SK-N-SH (cell line): Measurements from ENCODE around the gene SEMA4B. TPM values are rescaled to one million over a fixed set of nuclear protein-coding genes. Genes with fewer than 3 reads are reported as not detected.
"Not testable (repeated sequence)": the region's sequence is repeated elsewhere in the genome, so short reads cannot be mapped to it uniquely, and the experiment has no call there.

Experiments
- CTCF ChIA-PET: fragments of 300-600, 350-600 bp; formaldehyde crosslinking; extraction: SDS; loops from one replicate; lab custom pipeline; 2021; lab: Yijun Ruan, JAX
- POLR2A ChIA-PET: fragments of 350-600 bp; sonication (Branson Sonifier 250); formaldehyde crosslinking; extraction: SDS; loops from one replicate; lab custom pipeline; 2020; ENCODE audit warnings: antibody characterized with exemption, inconsistent platforms; lab: Yijun Ruan, JAX
- DNase-seq: peaks from one replicate; pipeline ENCODE4 v3.0.0; 2012
- H2AFZ ChIP-seq: fragments of 200-600 bp; sonication (generic); 2 replicates; pipeline ENCODE4 v1.8.1; 2016; ENCODE audit warnings: antibody characterized with exemption, mild to moderate bottlenecking, low read depth
- H3F3A ChIP-seq: fragments of 200-600 bp; sonication (generic); replicated peaks from 2 replicates; pipeline ENCODE3; 2016; ENCODE audit warnings: antibody characterized with exemption, mild to moderate bottlenecking; ENCODE audit not compliant: insufficient read depth
- H3K27ac ChIP-seq, 2 experiments: fragments of 200-500 bp in 1 of 2; fragments of 200-600 bp in 1 of 2; sonication (Bioruptor generic) in 1 of 2; sonication (generic), shearing (Covaris generic) in 1 of 2; 2 replicates each; pipeline versions ENCODE4 v1.5.1 to v1.6.1; 2014 to 2016; ENCODE audit warnings: low read depth in 2 of 2, inconsistent platforms in 1 of 2, low read length in 1 of 2, mild to moderate bottlenecking in 1 of 2, mixed read lengths in 1 of 2
- H3K27me3 ChIP-seq: fragments of 200-600 bp; sonication (generic), shearing (Covaris generic); 2 replicates; pipeline ENCODE4 v1.6.1; 2016; ENCODE audit warnings: mixed run types; ENCODE audit not compliant: insufficient read depth
- H3K36me3 ChIP-seq, 2 experiments: fragments of 200-500 bp in 1 of 2; fragments of 200-600 bp in 1 of 2; sonication (Bioruptor generic) in 1 of 2; sonication (generic) in 1 of 2; replicated peaks in 1 of 2; 2 replicates each; pipeline versions ENCODE3 to v1.5.1; 2014 to 2016; ENCODE audit warnings: low read length in 1 of 2, mild to moderate bottlenecking in 1 of 2; ENCODE audit not compliant: insufficient read depth in 2 of 2, control insufficient read depth in 1 of 2
- H3K4me1 ChIP-seq, 2 experiments: fragments of 200-500 bp in 1 of 2; fragments of 200-600 bp in 1 of 2; sonication (Bioruptor generic) in 1 of 2; sonication (generic), shearing (Covaris generic) in 1 of 2; 2 replicates each; pipeline versions ENCODE4 v1.5.1 to v1.6.1; 2014 to 2016; ENCODE audit warnings: low read depth in 1 of 2, low read length in 1 of 2, mixed run types in 1 of 2; ENCODE audit not compliant: insufficient read depth in 2 of 2, control insufficient read depth in 1 of 2
- H3K4me2 ChIP-seq: fragments of 200-600 bp; sonication (generic), shearing (Covaris generic); 2 replicates; pipeline ENCODE4 v1.6.1; 2017; ENCODE audit warnings: mixed run types
- H3K4me3 ChIP-seq, 2 experiments: fragments of 200-500 bp in 1 of 2; fragments of 200-600 bp in 1 of 2; sonication (Bioruptor generic) in 1 of 2; sonication (generic), shearing (Covaris generic) in 1 of 2; 2 replicates each; pipeline versions ENCODE4 v1.5.1 to v1.8.1; 2014 to 2016; ENCODE audit warnings: low read depth in 2 of 2, inconsistent platforms in 1 of 2, low read length in 1 of 2, mild to moderate bottlenecking in 1 of 2, mixed read lengths in 1 of 2, moderate library complexity in 1 of 2
- H3K79me2 ChIP-seq: fragments of 200-600 bp; sonication (generic); 2 replicates; pipeline ENCODE4 v1.8.1; 2017; ENCODE audit warnings: mild to moderate bottlenecking; ENCODE audit not compliant: insufficient read depth
- H3K9ac ChIP-seq: fragments of 200-600 bp; sonication (generic); 2 replicates; pipeline ENCODE4 v1.6.1; 2017; ENCODE audit warnings: mixed run types
- H3K9me2 ChIP-seq: fragments of 200-600 bp; sonication (generic); 2 replicates; pipeline ENCODE4 v1.6.1; 2017; ENCODE audit warnings: mixed run types
- H3K9me3 ChIP-seq: fragments of 200-600 bp; sonication (generic); 2 replicates; pipeline ENCODE4 v1.6.1; 2017; ENCODE audit warnings: mixed run types, mild to moderate bottlenecking, moderate library complexity
- H4K20me1 ChIP-seq: fragments of 200-600 bp; sonication (generic); 2 replicates; pipeline ENCODE4 v1.6.1; 2017; ENCODE audit warnings: mild to moderate bottlenecking, mixed run types; ENCODE audit not compliant: insufficient read depth
- CHD2 ChIP-seq: fragments of 150-350 bp; IDR thresholded peaks from 2 replicates; pipeline ENCODE4 v1.6.1; 2018; ENCODE audit warnings: low read length; ENCODE audit not compliant: partially characterized antibody
- ELF1 ChIP-seq: IDR thresholded peaks from 2 replicates; pipeline ENCODE4 v1.4.0; 2012
- EP300 ChIP-seq, 2 experiments: IDR thresholded peaks; 2 replicates each; pipeline versions ENCODE4 v1.4.0 to v1.6.1; 2012; ENCODE audit warnings: borderline replicate concordance in 1 of 2, low read depth in 1 of 2, low read length in 1 of 2
- MEF2A ChIP-seq: IDR thresholded peaks from 2 replicates; pipeline ENCODE4 v1.4.0; 2012; ENCODE audit warnings: low read depth, borderline replicate concordance
- MXI1 ChIP-seq: IDR thresholded peaks from 2 replicates; pipeline ENCODE4 v1.6.1; 2012; ENCODE audit warnings: mild to moderate bottlenecking, low read depth, low read length, improper control_type of control experiment
- NFIC ChIP-seq: IDR thresholded peaks from 2 replicates; pipeline ENCODE4 v1.4.0; 2012; ENCODE audit warnings: borderline replicate concordance
- NRF1 ChIP-seq: IDR thresholded peaks from 2 replicates; pipeline ENCODE4 v1.6.1; 2012; ENCODE audit warnings: low read depth, mild to moderate bottlenecking, low read length
- RCOR1 ChIP-seq: fragments of 150-350 bp; IDR thresholded peaks from 2 replicates; pipeline ENCODE4 v1.6.1; 2017; ENCODE audit warnings: antibody characterized with exemption, low read length
- RXRA ChIP-seq: IDR thresholded peaks from 2 replicates; pipeline ENCODE4 v1.4.0; 2012; ENCODE audit warnings: low read depth, mild to moderate bottlenecking, borderline replicate concordance
- SMC3 ChIP-seq: IDR thresholded peaks from 2 replicates; pipeline ENCODE4 v1.6.1; 2012; ENCODE audit warnings: low read depth, low read length, improper control_type of control experiment
- TAF1 ChIP-seq: IDR thresholded peaks from 2 replicates; pipeline ENCODE4 v1.6.1; 2012; ENCODE audit warnings: low read depth, mild to moderate bottlenecking, low read length, moderate library complexity, borderline replicate concordance
- TCF12 ChIP-seq: IDR thresholded peaks from 2 replicates; pipeline ENCODE4 v1.4.0; 2012
- YY1 ChIP-seq: IDR thresholded peaks from 2 replicates; pipeline ENCODE4 v1.4.0; 2012; ENCODE audit warnings: low read depth, mild to moderate bottlenecking
- WGBS: methylation state at CpG from one replicate; pipeline ENCODE4 v1.1.6; 2017; ENCODE audit warnings: low lambda C conversion rate; 5-methylcytosine and 5-hydroxymethylcytosine counted together
- polyA plus RNA-seq, 3 experiments: library from polyadenylated mRNA; depleted of rRNA; stranded (reverse); fragments of >200 nt; gene quantifications; 2 replicates each; pipeline ENCODE4 v1.2.3, GENCODE V29; 2012
- TF ChIP-seq, protein P1 (sequence below): fragments of 200-600 bp; sonication (generic); IDR thresholded peaks from 2 replicates; pipeline ENCODE4 v1.6.1; 2017; ENCODE audit warnings: antibody characterized with exemption, mild to moderate bottlenecking, moderate library complexity
- TF ChIP-seq, protein P2 (sequence below): IDR thresholded peaks from 2 replicates; pipeline ENCODE4 v1.4.0; 2012; ENCODE audit warnings: low read depth, borderline replicate concordance
- TF ChIP-seq, protein P3 (sequence below): IDR thresholded peaks from 2 replicates; pipeline ENCODE4 v1.4.0; 2012; ENCODE audit warnings: low read depth, borderline replicate concordance
- TF ChIP-seq, protein P4 (sequence below): IDR thresholded peaks from 2 replicates; pipeline ENCODE4 v1.6.1; 2012; ENCODE audit warnings: mild to moderate bottlenecking, low read depth, low read length, moderate library complexity

SEMA4B gene
- polyA plus RNA-seq, 1 of the 3 experiments (the other 2 are of a cell fraction) = 38.9 TPM

DNA sequence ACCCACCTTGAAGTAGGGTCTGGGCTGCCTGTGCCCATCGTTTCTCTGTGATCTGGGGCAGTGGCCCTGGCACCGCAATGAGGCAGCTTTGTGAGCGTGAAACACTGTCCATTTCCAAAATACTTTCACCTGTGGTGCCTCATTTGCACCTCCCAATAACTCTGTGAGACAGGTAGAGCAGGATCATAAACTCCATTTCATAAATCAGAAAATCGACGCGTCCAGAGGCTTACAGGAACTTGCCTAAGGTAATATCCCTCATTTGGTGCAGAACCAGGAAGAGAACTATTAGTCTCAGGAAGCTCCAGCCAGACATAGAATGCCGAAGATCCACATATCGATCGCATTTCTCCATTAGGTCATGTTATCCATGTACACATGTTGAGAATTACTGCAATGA is 38.2 kb upstream of the SEMA4B start:
- no peaks in the 10 kb centered on the region for H3K9me2 ChIP-seq
- no peaks in the 10 kb centered on the region for H3K27me3 ChIP-seq
- H3K4me1 ChIP-seq = peaks cover 14 to 23% of the 10 kb centered on the region in 2 experiments; a peak in 2 of 4 replicates
- WGBS = 89% methylated on average over 9 of the region's 9 CpGs
- H3K9me3 ChIP-seq = no peaks in the 10 kb centered on the region
- no peak for DNase-seq
- no peak overlapping the region for H3K4me2 ChIP-seq
- no peak overlapping the region for H3K4me3 ChIP-seq
- peaks cover 3% of the 10 kb centered on the region; the same call in 1 of the 2 replicates for H4K20me1 ChIP-seq
- no peaks in the 10 kb centered on the region for H3K36me3 ChIP-seq
- no peak overlapping the region for H2AFZ ChIP-seq
- no peak overlapping the region for H3K27ac ChIP-seq
- ChIA-PET POLR2A (no interaction called here), CTCF (interaction anchor here (1.1 kb wide), 1 partner anchor 71 kb away, joined by 3 read pairs; the partner anchor contains the start of gene GDPGP1)
- TF ChIP-seq, protein P1, sequence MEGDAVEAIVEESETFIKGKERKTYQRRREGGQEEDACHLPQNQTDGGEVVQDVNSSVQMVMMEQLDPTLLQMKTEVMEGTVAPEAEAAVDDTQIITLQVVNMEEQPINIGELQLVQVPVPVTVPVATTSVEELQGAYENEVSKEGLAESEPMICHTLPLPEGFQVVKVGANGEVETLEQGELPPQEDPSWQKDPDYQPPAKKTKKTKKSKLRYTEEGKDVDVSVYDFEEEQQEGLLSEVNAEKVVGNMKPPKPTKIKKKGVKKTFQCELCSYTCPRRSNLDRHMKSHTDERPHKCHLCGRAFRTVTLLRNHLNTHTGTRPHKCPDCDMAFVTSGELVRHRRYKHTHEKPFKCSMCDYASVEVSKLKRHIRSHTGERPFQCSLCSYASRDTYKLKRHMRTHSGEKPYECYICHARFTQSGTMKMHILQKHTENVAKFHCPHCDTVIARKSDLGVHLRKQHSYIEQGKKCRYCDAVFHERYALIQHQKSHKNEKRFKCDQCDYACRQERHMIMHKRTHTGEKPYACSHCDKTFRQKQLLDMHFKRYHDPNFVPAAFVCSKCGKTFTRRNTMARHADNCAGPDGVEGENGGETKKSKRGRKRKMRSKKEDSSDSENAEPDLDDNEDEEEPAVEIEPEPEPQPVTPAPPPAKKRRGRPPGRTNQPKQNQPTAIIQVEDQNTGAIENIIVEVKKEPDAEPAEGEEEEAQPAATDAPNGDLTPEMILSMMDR = no peak
- TF ChIP-seq TCF12 (no peak), EP300 (IDR thresholded peaks at IDR 0.05; ENCODE audit: borderline replicate concordance in 1 of 2, low read depth in 1 of 2, low read length in 1 of 2) (no peak), MEF2A (no peak), TAF1 (no peak), NFIC (no peak), RXRA (no peak), ELF1 (no peak), CHD2 (no peak), SMC3 (no peak), YY1 (no peak), NRF1 (no peak), RCOR1 (no peak), MXI1 (no peak)
- TF ChIP-seq, protein P2, sequence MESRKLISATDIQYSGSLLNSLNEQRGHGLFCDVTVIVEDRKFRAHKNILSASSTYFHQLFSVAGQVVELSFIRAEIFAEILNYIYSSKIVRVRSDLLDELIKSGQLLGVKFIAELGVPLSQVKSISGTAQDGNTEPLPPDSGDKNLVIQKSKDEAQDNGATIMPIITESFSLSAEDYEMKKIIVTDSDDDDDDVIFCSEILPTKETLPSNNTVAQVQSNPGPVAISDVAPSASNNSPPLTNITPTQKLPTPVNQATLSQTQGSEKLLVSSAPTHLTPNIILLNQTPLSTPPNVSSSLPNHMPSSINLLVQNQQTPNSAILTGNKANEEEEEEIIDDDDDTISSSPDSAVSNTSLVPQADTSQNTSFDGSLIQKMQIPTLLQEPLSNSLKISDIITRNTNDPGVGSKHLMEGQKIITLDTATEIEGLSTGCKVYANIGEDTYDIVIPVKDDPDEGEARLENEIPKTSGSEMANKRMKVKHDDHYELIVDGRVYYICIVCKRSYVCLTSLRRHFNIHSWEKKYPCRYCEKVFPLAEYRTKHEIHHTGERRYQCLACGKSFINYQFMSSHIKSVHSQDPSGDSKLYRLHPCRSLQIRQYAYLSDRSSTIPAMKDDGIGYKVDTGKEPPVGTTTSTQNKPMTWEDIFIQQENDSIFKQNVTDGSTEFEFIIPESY = no peak
- TF ChIP-seq, protein P3, sequence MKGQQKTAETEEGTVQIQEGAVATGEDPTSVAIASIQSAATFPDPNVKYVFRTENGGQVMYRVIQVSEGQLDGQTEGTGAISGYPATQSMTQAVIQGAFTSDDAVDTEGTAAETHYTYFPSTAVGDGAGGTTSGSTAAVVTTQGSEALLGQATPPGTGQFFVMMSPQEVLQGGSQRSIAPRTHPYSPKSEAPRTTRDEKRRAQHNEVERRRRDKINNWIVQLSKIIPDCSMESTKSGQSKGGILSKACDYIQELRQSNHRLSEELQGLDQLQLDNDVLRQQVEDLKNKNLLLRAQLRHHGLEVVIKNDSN = no peak
- TF ChIP-seq, protein P4, sequence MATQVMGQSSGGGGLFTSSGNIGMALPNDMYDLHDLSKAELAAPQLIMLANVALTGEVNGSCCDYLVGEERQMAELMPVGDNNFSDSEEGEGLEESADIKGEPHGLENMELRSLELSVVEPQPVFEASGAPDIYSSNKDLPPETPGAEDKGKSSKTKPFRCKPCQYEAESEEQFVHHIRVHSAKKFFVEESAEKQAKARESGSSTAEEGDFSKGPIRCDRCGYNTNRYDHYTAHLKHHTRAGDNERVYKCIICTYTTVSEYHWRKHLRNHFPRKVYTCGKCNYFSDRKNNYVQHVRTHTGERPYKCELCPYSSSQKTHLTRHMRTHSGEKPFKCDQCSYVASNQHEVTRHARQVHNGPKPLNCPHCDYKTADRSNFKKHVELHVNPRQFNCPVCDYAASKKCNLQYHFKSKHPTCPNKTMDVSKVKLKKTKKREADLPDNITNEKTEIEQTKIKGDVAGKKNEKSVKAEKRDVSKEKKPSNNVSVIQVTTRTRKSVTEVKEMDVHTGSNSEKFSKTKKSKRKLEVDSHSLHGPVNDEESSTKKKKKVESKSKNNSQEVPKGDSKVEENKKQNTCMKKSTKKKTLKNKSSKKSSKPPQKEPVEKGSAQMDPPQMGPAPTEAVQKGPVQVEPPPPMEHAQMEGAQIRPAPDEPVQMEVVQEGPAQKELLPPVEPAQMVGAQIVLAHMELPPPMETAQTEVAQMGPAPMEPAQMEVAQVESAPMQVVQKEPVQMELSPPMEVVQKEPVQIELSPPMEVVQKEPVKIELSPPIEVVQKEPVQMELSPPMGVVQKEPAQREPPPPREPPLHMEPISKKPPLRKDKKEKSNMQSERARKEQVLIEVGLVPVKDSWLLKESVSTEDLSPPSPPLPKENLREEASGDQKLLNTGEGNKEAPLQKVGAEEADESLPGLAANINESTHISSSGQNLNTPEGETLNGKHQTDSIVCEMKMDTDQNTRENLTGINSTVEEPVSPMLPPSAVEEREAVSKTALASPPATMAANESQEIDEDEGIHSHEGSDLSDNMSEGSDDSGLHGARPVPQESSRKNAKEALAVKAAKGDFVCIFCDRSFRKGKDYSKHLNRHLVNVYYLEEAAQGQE = no peak
- H3K79me2 ChIP-seq = no peaks in the 10 kb centered on the region
- H3K9ac ChIP-seq = no peak overlapping the region
- H3F3A ChIP-seq = peaks cover 23% of the 10 kb centered on the region

DNA sequence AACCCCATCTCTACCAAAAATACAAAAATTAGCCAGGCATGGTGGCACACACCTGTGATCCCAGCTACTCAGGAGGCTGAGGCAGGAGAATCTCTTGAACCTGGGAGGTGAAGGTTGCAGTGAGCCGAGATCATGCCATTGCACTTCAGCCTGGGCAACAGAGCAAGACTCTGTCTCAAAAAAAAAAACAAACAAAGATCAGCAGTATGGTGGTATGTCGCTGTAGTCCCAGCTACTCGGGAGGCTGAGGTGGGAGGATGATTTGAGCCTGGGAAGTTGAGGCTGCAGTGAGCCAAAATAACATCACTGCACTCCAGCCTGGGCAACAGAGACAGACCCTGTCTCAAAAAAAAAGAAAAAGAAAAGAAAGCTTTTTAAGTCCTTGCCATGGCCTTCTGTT is 36.9 kb upstream of the SEMA4B start:
- H3F3A ChIP-seq = peaks cover 23% of the 10 kb centered on the region
- H3K4me2 ChIP-seq, H3K36me3 ChIP-seq, H3K9me3 ChIP-seq, H3K9ac ChIP-seq, H3K79me2 ChIP-seq, H3K27ac ChIP-seq, DNase-seq, H3K4me3 ChIP-seq, POLR2A ChIA-PET, H3K9me2 ChIP-seq, H3K27me3 ChIP-seq, H4K20me1 ChIP-seq, H2AFZ ChIP-seq: not testable (repeated sequence)
- CTCF ChIA-PET = interaction anchor here (1.0 to 2.0 kb wide), 2 partner anchors 9 to 57 kb away, joined by 3 to 6 read pairs; no protein-coding TSS in a partner anchor
- peaks cover 9 to 12% of the 10 kb centered on the region in 2 experiments; a peak in 2 of 4 replicates for H3K4me1 ChIP-seq
- WGBS = 100% methylated on average over 3 of the region's 3 CpGs
